ENCODE results near the gene ATG10.
"Not testable (repeated sequence)": the region's sequence is repeated elsewhere in the genome, so short reads cannot be mapped to it uniquely, and the experiment has no call there.

- TF ChIP-seq, protein P1, sequence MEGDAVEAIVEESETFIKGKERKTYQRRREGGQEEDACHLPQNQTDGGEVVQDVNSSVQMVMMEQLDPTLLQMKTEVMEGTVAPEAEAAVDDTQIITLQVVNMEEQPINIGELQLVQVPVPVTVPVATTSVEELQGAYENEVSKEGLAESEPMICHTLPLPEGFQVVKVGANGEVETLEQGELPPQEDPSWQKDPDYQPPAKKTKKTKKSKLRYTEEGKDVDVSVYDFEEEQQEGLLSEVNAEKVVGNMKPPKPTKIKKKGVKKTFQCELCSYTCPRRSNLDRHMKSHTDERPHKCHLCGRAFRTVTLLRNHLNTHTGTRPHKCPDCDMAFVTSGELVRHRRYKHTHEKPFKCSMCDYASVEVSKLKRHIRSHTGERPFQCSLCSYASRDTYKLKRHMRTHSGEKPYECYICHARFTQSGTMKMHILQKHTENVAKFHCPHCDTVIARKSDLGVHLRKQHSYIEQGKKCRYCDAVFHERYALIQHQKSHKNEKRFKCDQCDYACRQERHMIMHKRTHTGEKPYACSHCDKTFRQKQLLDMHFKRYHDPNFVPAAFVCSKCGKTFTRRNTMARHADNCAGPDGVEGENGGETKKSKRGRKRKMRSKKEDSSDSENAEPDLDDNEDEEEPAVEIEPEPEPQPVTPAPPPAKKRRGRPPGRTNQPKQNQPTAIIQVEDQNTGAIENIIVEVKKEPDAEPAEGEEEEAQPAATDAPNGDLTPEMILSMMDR (IDR thresholded peaks at IDR 0.05): not testable (repeated sequence)
- not testable (repeated sequence) for TF ChIP-seq POLR2A (IDR thresholded peaks at IDR 0.05)
Measured at GRCh38 chr5:82009869-82010268, 38.0 kb downstream of the ATG10 start.

Measured in prostate gland (tissue), 2 donors.